ENCODE data around the gene KLK13.

The KLK13 gene

DNA sequence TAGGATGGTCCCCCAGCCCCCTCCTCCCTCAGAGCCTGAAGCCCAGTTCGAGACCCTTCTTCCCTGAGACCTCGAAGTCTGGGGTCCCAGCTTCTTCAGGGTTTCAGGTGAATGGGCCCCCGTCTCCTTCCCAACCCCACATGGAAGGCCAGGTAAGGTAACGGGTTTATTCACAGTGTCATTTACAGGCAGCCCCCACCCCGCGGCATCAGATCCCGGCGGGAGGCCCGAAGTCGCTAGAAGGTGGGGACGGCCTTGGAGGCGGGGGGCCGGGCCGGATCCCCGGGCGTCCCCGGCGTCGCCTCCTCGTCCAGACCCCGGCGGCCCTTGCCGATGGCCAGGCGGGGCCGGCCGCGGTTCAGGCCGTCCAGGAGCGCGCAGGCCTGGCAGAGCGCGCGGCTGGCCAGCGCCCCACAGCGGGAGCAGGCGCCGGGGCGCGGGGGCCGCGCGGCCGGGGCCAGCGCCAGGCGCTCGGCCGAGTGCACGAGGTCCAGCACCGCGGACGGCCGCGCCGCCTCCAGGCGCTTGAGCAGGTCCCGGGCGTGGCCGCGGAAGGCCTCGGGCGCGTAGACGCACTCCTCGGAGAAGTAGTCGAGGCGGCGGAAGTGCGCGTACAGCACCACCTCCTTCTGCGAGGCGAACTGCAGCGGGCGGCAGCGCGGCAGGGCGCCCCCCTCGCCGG is 33.6 kb upstream of the KLK13 start:
- no peak overlapping the region for H3K4me3 ChIP-seq (replicated peaks; ENCODE audit: low read depth, low read length)
- TF ChIP-seq, protein P1, sequence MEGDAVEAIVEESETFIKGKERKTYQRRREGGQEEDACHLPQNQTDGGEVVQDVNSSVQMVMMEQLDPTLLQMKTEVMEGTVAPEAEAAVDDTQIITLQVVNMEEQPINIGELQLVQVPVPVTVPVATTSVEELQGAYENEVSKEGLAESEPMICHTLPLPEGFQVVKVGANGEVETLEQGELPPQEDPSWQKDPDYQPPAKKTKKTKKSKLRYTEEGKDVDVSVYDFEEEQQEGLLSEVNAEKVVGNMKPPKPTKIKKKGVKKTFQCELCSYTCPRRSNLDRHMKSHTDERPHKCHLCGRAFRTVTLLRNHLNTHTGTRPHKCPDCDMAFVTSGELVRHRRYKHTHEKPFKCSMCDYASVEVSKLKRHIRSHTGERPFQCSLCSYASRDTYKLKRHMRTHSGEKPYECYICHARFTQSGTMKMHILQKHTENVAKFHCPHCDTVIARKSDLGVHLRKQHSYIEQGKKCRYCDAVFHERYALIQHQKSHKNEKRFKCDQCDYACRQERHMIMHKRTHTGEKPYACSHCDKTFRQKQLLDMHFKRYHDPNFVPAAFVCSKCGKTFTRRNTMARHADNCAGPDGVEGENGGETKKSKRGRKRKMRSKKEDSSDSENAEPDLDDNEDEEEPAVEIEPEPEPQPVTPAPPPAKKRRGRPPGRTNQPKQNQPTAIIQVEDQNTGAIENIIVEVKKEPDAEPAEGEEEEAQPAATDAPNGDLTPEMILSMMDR (IDR thresholded peaks at IDR 0.05; ENCODE audit: low read depth, low read length, missing control alignments) = no peak
- no peak for DNase-seq (ENCODE audit: extremely low read depth, low read depth)

DNA sequence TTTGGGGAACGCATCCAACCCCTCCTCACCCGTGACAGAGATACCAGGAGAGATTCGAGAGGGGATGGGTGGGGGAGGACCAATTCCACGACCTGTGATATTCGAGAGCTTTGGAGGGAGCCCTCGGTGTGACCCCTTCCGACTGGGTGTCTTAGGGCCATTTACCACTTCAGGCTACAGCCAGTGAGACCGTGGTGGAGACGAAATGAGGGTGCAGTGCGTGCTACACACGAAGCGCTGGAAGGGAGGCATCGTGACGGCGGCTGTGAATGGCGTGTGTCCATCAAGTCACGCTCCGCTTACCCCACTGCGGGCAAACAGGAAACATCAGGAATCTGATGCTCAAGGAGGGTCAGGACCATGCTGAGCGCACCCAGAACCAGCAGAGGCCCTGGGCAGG is 32.9 kb upstream of the KLK13 start:
- TF ChIP-seq, protein P1 (IDR thresholded peaks at IDR 0.05; ENCODE audit: low read depth, low read length, missing control alignments) = no peak
- DNase-seq (ENCODE audit: extremely low read depth, low read depth) = no peak
- H3K4me3 ChIP-seq (replicated peaks; ENCODE audit: low read depth, low read length) = no peak overlapping the region

DNA sequence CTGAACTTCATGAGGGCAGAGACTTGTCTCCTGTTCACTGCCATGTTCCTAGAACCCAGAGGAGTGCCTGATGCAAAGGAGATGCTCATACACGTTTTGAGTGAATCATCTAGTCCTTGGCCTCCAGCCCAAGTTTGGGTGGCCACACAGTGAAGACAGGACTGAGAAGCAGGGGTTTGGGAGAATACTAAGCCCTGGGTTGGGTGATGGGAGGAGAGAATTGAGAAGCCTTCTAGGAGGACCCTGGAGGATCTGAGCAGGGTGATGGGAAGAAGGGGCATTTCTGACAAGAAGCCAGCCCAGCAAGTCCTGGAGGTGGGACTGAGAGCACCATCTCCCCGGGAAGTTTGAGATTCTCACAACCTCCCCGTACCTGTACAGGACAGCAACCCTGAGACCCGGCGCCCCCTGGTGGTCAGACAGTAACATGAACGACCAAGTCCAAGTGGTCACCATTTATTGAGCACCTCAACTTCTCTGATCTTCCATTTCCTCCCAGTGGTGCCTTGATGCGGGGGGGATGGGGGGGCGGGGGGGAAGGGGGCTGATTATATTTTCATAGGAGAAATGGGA is 32.4 kb upstream of the KLK13 start:
- peak; percentile 22 for DNase-seq (ENCODE audit: extremely low read depth, low read depth)
- no peak overlapping the region for H3K4me3 ChIP-seq (replicated peaks; ENCODE audit: low read depth, low read length)
- TF ChIP-seq, protein P1 (IDR thresholded peaks at IDR 0.05; ENCODE audit: low read depth, low read length, missing control alignments) = peak; percentile 71

DNA sequence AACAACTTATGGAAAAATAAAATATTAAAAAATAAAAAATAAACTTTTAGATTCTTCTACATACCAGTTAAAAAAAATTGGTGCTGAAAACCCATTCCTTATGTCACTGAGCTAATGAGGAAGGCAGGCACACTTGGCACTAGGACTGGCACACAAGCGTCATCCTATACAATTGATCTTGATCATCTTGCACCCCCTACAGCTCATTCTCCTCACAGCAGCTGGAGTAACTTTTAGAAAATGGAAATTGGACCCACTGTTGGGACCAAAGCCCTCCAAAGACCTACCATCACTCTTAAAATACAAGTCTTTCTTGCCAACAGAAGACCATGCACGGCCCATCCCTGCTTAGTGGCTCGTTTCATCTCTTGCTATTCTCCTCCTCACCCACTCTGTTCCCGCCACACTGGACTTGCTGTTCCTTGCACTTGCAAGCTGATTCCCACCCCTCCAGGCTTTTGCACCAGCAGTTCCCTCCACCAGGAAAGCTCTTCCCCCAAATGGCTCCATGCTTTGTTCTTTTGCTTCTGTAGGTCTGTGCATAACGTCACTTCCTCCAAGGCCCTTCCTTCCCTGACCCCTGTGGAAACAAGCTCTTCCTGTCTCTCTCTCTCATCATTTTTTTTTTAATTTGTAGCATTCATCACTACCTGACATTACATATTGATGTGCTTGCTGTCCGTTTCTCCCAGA is 31.7 kb upstream of the KLK13 start:
- TF ChIP-seq, protein P1 (IDR thresholded peaks at IDR 0.05; ENCODE audit: low read depth, low read length, missing control alignments) = no peak

DNA sequence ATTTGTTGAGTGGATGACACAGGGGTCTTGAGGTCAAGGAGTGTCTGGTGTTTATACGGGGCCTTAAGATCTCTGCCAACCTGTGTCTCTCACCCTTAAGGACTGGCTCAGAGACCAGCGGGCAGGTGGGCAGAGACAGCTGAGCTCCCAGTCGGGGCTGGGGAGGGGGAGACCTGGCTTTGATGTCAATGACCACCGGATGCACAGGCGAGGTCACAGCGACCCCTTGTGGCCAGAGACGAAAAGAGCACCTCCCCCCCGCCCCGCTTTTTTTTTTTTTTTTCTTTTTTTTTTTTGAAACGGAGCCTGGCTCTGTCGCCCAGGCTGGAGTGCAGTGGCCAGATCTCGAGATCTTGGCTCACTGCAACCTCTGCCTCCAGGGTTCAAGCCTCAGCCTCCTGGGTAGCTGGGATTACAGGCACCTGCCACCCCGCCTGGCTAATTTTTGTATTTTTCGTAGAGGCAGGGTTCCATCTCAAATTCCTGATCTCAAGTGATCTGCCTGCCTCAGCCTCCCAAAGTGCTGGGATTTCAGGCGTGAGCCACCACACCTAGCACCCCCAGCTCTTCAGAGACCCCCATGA is 29.9 kb upstream of the KLK13 start:
- H3K4me3 ChIP-seq (replicated peaks; ENCODE audit: low read depth, low read length) = no peak overlapping the region
- TF ChIP-seq, protein P1 (IDR thresholded peaks at IDR 0.05; ENCODE audit: low read depth, low read length, missing control alignments) = peak; percentile 69
- DNase-seq (ENCODE audit: extremely low read depth, low read depth) = no peak

More for the DNA sequence above, 31.7 kb upstream of the KLK13 start:
- H3K4me3 ChIP-seq (replicated peaks; ENCODE audit: low read depth, low read length) = no peak overlapping the region
- DNase-seq (ENCODE audit: extremely low read depth, low read depth) = no peak

DNA sequence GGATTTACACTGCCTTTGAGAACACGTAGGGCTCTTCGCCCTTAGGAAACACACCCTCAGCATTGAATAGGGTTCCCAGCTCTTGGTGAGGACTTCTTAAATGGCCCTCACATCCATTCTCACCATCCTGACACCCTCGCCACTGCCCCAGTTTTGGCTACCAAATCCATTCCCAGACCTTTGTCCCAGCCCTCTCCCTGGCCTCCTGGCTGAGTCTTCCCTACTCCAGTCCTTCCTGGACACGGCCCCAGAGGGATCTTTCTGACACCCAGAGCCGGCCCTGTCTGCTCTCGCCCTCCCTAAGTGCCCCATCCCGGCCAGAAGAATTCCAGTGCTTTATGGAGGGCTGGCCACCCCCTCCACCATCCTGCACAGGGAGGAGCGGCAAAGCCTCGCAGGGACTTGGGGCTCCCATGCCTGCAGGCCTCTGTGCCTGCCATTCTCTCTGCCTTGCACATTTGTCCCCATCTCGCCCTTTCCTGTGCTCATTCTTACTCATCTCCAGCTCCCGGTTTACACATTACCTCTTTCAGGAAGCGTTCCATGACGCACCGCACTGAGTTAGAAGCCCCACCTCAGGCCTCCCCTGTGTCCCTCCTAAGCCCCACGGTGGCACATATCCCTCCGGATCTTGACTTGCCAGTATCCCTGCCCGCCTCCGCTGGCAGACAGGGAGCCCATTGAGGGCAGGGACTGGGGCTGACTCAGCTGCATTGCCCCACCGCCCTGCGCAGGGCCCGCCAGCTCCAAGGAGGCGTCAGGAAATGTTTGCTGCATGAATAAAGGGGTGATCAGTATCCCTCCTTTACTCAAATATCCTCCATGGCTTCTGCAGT is 28.8 kb upstream of the KLK13 start:
- H3K4me3 ChIP-seq (replicated peaks; ENCODE audit: low read depth, low read length) = no peak overlapping the region
- TF ChIP-seq, protein P1 (IDR thresholded peaks at IDR 0.05; ENCODE audit: low read depth, low read length, missing control alignments) = no peak
- DNase-seq (ENCODE audit: extremely low read depth, low read depth) = no peak
